ENCODE results near the gene FOXA3. TPM values are rescaled to one million over a fixed set of nuclear protein-coding genes. Genes with fewer than 3 reads are reported as not detected.

The FOXA3 gene
- total and polyA plus RNA-seq, 9 donors: 0.04 to 0.26 TPM; not detected in 7

GRCh38 chr19:45920458-45920857 lies 56.3 kb downstream of the FOXA3 start:
- intact Hi-C loops (cut with DNase I): no loop called here
- TF ChIP-seq CTCF (IDR thresholded peaks at IDR 0.05) (no peak), POLR2A (IDR thresholded peaks at IDR 0.05) (no peak), EP300 (IDR thresholded peaks at IDR 0.05) (no peak)
- Histone ChIP-seq H3K4me3 (no peak overlapping the region), H3K27ac (no peak overlapping the region), H3K4me1 (ENCODE audit: insufficient read depth) (no peaks in the 10 kb centered on the region), H3K9me3 (no peaks in the 10 kb centered on the region), H3K27me3 (no peaks in the 10 kb centered on the region), H3K36me3 (no peaks in the 10 kb centered on the region)
- DNase-seq: no peak
- 69 to 74% (median 71%) methylated on average over 8 of the region's 8 CpGs for WGBS, 3 donors

- H3K9me3 ChIP-seq: no peaks in the 10 kb centered on the region
- TF ChIP-seq POLR2A (IDR thresholded peaks at IDR 0.05) (no peak), EP300 (IDR thresholded peaks at IDR 0.05) (no peak), CTCF (IDR thresholded peaks at IDR 0.05) (no peak)
- no peak overlapping the region for H3K4me3 ChIP-seq
- 49 to 56% (median 55%) methylated on average over 9 of the region's 9 CpGs for WGBS, 3 donors
- DNase-seq: no peak
- no peaks in the 10 kb centered on the region for H3K27me3 ChIP-seq
- no peak overlapping the region for H3K27ac ChIP-seq
- H3K36me3 ChIP-seq: no peaks in the 10 kb centered on the region
- intact Hi-C loops (cut with DNase I): no loop called here
- no peaks in the 10 kb centered on the region for H3K4me1 ChIP-seq (ENCODE audit: insufficient read depth)
Measured at GRCh38 chr19:45922281-45922680, 58.2 kb downstream of the FOXA3 start.

Other genes starting within 250 kb of the FOXA3 start
- 10 to 100 TPM in 6 of 7 donors, 1 to 10 TPM in 1; 9.9 to 25.0 (median 14.4) TPM for gene EML2, start 224.9 kb upstream of the FOXA3 start, total RNA-seq
- 10 to 100 TPM; 13.1 to 16.3 TPM for gene EML2, start 224.9 kb upstream of the FOXA3 start, polyA plus RNA-seq
- gene GIPR, start 196.1 kb upstream of the FOXA3 start, total RNA-seq: 1 to 10 TPM in 1 of 7 donors, under 1 TPM in 3, not detected in 3; 0.20 to 1.6 (median 0.59) TPM
- under 1 TPM; 0.02 to 0.33 TPM for gene GIPR, start 196.1 kb upstream of the FOXA3 start, polyA plus RNA-seq
- 100 to 1,000 TPM; 288 to 508 (median 382) TPM for gene SNRPD2, start 172.4 kb upstream of the FOXA3 start, total RNA-seq
- gene SNRPD2, start 172.4 kb upstream of the FOXA3 start, polyA plus RNA-seq: 100 to 1,000 TPM; 279 to 499 TPM
- 10 to 100 TPM in 1 of 7 donors, 1 to 10 TPM in 6; 4.2 to 15.3 (median 7.3) TPM for gene QPCTL, start 171.7 kb upstream of the FOXA3 start, total RNA-seq
- gene QPCTL, start 171.7 kb upstream of the FOXA3 start, polyA plus RNA-seq: 1 to 10 TPM; 3.2 to 6.8 TPM
- gene FBXO46, start 133.4 kb upstream of the FOXA3 start, total RNA-seq: 10 to 100 TPM; 13.4 to 32.5 (median 22.4) TPM
- 10 to 100 TPM in 1 of 2 donors, 1 to 10 TPM in 1; 6.7 to 13.9 TPM for gene FBXO46, start 133.4 kb upstream of the FOXA3 start, polyA plus RNA-seq
- not detected for gene MEIOSIN, start 130.9 kb upstream of the FOXA3 start, total RNA-seq
- gene MEIOSIN, start 130.9 kb upstream of the FOXA3 start, polyA plus RNA-seq: not detected
- gene SIX5, start 95.1 kb upstream of the FOXA3 start, total RNA-seq: 10 to 100 TPM; 21.0 to 64.4 (median 44.4) TPM
- 10 to 100 TPM in 1 of 2 donors, 1 to 10 TPM in 1; 5.4 to 43.5 TPM for gene SIX5, start 95.1 kb upstream of the FOXA3 start, polyA plus RNA-seq
- gene DMPK, start 81.8 kb upstream of the FOXA3 start, total RNA-seq: 100 to 1,000 TPM in 2 of 7 donors, 10 to 100 TPM in 5; 21.0 to 105 (median 62.5) TPM
- 10 to 100 TPM; 24.3 to 56.7 TPM for gene DMPK, start 81.8 kb upstream of the FOXA3 start, polyA plus RNA-seq
- gene DMWD, start 71.5 kb upstream of the FOXA3 start, total RNA-seq: 10 to 100 TPM; 28.4 to 85.4 (median 61.1) TPM
- 10 to 100 TPM; 11.4 to 33.9 TPM for gene DMWD, start 71.5 kb upstream of the FOXA3 start, polyA plus RNA-seq
- gene RSPH6A, start 49.0 kb upstream of the FOXA3 start, total RNA-seq: under 1 TPM in 2 of 7 donors, not detected in 5; 0.13 to 0.15 TPM
- gene RSPH6A, start 49.0 kb upstream of the FOXA3 start, polyA plus RNA-seq: not detected
- gene SYMPK, start 1.2 kb upstream of the FOXA3 start, total RNA-seq: 10 to 100 TPM; 24.8 to 61.9 (median 52.2) TPM
- 10 to 100 TPM; 37.7 to 41.9 TPM for gene SYMPK, start 1.2 kb upstream of the FOXA3 start, polyA plus RNA-seq
- 10 to 100 TPM; 30.4 to 59.4 (median 41.4) TPM for gene IRF2BP1, start 21.8 kb downstream of the FOXA3 start, total RNA-seq
- gene IRF2BP1, start 21.8 kb downstream of the FOXA3 start, polyA plus RNA-seq: 10 to 100 TPM in 1 of 2 donors, 1 to 10 TPM in 1; 2.7 to 29.5 TPM
- 1 to 10 TPM; 3.0 to 9.1 (median 7.0) TPM for gene MYPOP, start 38.3 kb downstream of the FOXA3 start, total RNA-seq
- gene MYPOP, start 38.3 kb downstream of the FOXA3 start, polyA plus RNA-seq: 1 to 10 TPM; 4.2 to 4.4 TPM
- gene NANOS2, start 50.5 kb downstream of the FOXA3 start, total RNA-seq: not detected
- gene NANOS2, start 50.5 kb downstream of the FOXA3 start, polyA plus RNA-seq: not detected
- gene NOVA2, start 109.5 kb downstream of the FOXA3 start, total RNA-seq: 1 to 10 TPM in 5 of 7 donors, under 1 TPM in 2; 0.23 to 4.8 (median 2.2) TPM
- gene NOVA2, start 109.5 kb downstream of the FOXA3 start, polyA plus RNA-seq: 1 to 10 TPM; 1.5 to 3.5 TPM
- 10 to 100 TPM in 6 of 7 donors, 1 to 10 TPM in 1; 7.6 to 19.6 (median 16.6) TPM for gene CCDC61, start 131.1 kb downstream of the FOXA3 start, total RNA-seq
- gene CCDC61, start 131.1 kb downstream of the FOXA3 start, polyA plus RNA-seq: 10 to 100 TPM in 1 of 2 donors, 1 to 10 TPM in 1; 2.7 to 12.5 TPM
- gene PGLYRP1, start 158.7 kb downstream of the FOXA3 start, total RNA-seq: not detected
- gene PGLYRP1, start 158.7 kb downstream of the FOXA3 start, polyA plus RNA-seq: not detected
- not detected for gene IGFL4, start 176.7 kb downstream of the FOXA3 start, total RNA-seq
- gene IGFL4, start 176.7 kb downstream of the FOXA3 start, polyA plus RNA-seq: not detected